HepG2 (cell line): ENCODE measurements around the gene GALP. TPM values are rescaled to one million over a fixed set of nuclear protein-coding genes. Genes with fewer than 3 reads are reported as not detected.
A peak's percentile ranks its signal among the peaks of the same experiment; 100 is the strongest.

Experiments used
- ATF7 ChIP-seq, 2 experiments: fragments of 450-650 bp in 1 of 2; sonication (generic) in 1 of 2; formaldehyde crosslinking in 1 of 2; IDR thresholded peaks; 2 replicates each; pipeline versions ENCODE4 v1.4.0 to v1.6.1; 2016 to 2020; ENCODE audit warnings: antibody characterized with exemption in 1 of 2, mild to moderate bottlenecking in 1 of 2, missing genetic modification reagents in 1 of 2
- CC2D1A ChIP-seq: sonication (generic); formaldehyde crosslinking; IDR thresholded peaks from 2 replicates; pipeline ENCODE4 v1.8.1; 2023; ENCODE audit warnings: mild to moderate bottlenecking, missing genetic modification reagents
- DNMT3B ChIP-seq: conservative IDR thresholded peaks from 2 replicates; pipeline ENCODE4 v1.6.1; 2016; ENCODE audit warnings: missing biosample characterization, control low read depth
- GZF1 ChIP-seq: sonication (generic); formaldehyde crosslinking; IDR thresholded peaks from 2 replicates; pipeline ENCODE4 v1.5.1; 2020; ENCODE audit warnings: mild to moderate bottlenecking, missing genetic modification reagents
- HNRNPH1 ChIP-seq: fragments of 200-400 bp; formaldehyde crosslinking; optimal IDR thresholded peaks from 2 replicates; pipeline ENCODE3; 2017; ENCODE audit warnings: mild to moderate bottlenecking, low read depth, low read length
- HOXA5 ChIP-seq: sonication (generic); formaldehyde crosslinking; IDR thresholded peaks from 2 replicates; pipeline ENCODE4 v1.4.0; 2020; ENCODE audit warnings: missing genetic modification reagents
- MZF1 ChIP-seq: sonication (generic); formaldehyde crosslinking; IDR thresholded peaks from 2 replicates; pipeline ENCODE4 v1.8.1; 2023; ENCODE audit warnings: mild to moderate bottlenecking, missing genetic modification reagents, borderline replicate concordance
- PHF20 ChIP-seq: sonication (generic); formaldehyde crosslinking; IDR thresholded peaks from 2 replicates; pipeline ENCODE4 v1.5.0; 2020; ENCODE audit warnings: mild to moderate bottlenecking, missing genetic modification reagents
- RORA ChIP-seq: sonication (generic); formaldehyde crosslinking; IDR thresholded peaks from 2 replicates; pipeline ENCODE4 v1.5.0; 2020; ENCODE audit warnings: mild to moderate bottlenecking, missing genetic modification reagents, moderate library complexity
- SETDB1 ChIP-seq: sonication (generic); formaldehyde crosslinking; IDR thresholded peaks from 2 replicates; pipeline ENCODE4 v1.5.1; 2020; ENCODE audit warnings: missing genetic modification reagents, mild to moderate bottlenecking, borderline replicate concordance
- SMARCE1 ChIP-seq: fragments of 450-650 bp; IDR thresholded peaks from 2 replicates; pipeline ENCODE4 v1.6.1; 2017; ENCODE audit warnings: borderline replicate concordance
- ZNF703 ChIP-seq: sonication (generic); formaldehyde crosslinking; IDR thresholded peaks from 2 replicates; pipeline ENCODE4 v1.5.1; 2020; ENCODE audit warnings: missing genetic modification reagents, mild to moderate bottlenecking, moderate library complexity, borderline replicate concordance
- polyA plus RNA-seq, 8 experiments: library from polyadenylated mRNA; depleted of rRNA in 3 of 8; stranded (reverse) in 7 of 8; unstranded in 1 of 8; fragments of >200 nt; fragmentation: Illumina TruSeq in 4 of 8; extraction: Trizol in 4 of 8; gene quantifications; 2 replicates each; pipeline versions ENCODE4 v1.2.1 to v1.2.3, GENCODE V29; 2011 to 2016; ENCODE audit warnings: low read depth in 4 of 8, missing spikeins in 1 of 8, mixed read lengths in 1 of 8; ENCODE audit not compliant: insufficient read depth in 1 of 8
- total RNA-seq, 5 experiments: library from RNA; depleted of rRNA; stranded (reverse); fragments of >200 nt; fragmentation: Illumina TruSeq; extraction: Trizol; gene quantifications; 2 replicates each; pipeline ENCODE4 v1.2.3, GENCODE V29; 2016; ENCODE audit warnings: low read depth in 1 of 5
- TF ChIP-seq, protein P1 (sequence below): sonication (generic); formaldehyde crosslinking; IDR thresholded peaks from 2 replicates; pipeline ENCODE4 v1.8.0; 2022; ENCODE audit warnings: low read depth, missing genetic modification reagents
- TF ChIP-seq, protein P2 (sequence below): sonication (generic); formaldehyde crosslinking; conservative IDR thresholded peaks from 2 replicates; pipeline ENCODE4 v1.4.0; 2020; ENCODE audit warnings: missing genetic modification reagents
- TF ChIP-seq, protein P3 (sequence below): IDR thresholded peaks from 2 replicates; pipeline ENCODE4 v1.6.1; 2016; ENCODE audit warnings: missing compliant biosample characterization, missing genetic modification reagents, borderline replicate concordance
- TF ChIP-seq, protein P4 (sequence below): sonication (generic); formaldehyde crosslinking; IDR thresholded peaks from 2 replicates; pipeline ENCODE4 v1.4.0; 2020; ENCODE audit warnings: mild to moderate bottlenecking, missing genetic modification reagents
- TF ChIP-seq, protein P5 (sequence below): sonication (generic); formaldehyde crosslinking; IDR thresholded peaks from 2 replicates; pipeline ENCODE4 v1.4.0; 2020; ENCODE audit warnings: missing genetic modification reagents
- TF ChIP-seq, protein P6 (sequence below): sonication (generic); formaldehyde crosslinking; IDR thresholded peaks from 2 replicates; pipeline ENCODE4 v1.4.0; 2020; ENCODE audit warnings: mild to moderate bottlenecking, missing genetic modification reagents

The GALP gene
- total and polyA plus RNA-seq, 2 of the 13 experiments (the other 11 are each of a cell fraction or from before 2014, with no cell fraction given) = not detected

DNA sequence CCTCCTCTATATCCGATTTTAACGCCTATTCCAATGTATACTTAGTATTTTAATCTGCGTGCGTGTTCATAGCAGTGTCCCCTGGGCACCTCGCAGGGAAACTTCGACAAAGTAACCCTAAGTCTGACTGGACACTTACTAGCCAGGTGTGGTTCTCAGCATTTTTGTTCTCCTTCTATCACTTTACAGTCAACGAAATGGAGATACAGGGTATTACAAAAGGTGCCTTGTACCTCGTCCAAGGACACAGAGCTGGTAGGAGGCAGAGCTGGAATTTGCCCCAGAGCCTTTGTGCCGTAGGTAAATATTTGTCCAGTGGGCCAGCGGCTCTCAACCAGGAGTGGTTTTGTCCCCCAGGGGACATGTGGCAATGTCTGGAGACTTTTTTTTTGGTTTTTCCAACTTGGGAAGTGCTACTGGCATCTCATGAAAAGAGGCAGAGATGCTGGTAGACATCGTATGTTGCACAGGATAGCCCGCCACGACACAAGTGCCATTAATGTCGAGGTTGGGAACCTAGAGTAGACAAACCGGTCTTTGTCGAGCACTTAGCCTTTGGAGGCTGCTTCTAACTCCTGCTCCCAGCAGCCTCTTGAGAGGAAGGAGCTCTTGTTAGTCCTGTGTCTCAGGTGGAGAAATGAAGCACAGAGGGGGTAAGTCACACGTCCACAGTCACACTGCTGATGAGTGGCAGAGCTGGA is 33.6 kb upstream of the GALP start (continued):
- TF ChIP-seq, protein P1, sequence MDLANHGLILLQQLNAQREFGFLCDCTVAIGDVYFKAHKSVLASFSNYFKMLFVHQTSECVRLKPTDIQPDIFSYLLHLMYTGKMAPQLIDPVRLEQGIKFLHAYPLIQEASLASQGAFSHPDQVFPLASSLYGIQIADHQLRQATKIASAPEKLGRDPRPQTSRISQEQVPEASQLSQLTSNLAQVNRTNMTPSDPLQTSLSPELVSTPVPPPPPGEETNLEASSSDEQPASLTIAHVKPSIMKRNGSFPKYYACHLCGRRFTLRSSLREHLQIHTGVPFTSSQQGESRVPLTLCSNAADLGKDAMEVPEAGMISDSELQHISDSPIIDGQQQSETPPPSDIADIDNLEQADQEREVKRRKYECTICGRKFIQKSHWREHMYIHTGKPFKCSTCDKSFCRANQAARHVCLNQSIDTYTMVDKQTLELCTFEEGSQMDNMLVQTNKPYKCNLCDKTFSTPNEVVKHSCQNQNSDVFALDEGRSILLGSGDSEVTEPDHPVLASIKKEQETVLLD = no peak
- TF ChIP-seq, protein P2, sequence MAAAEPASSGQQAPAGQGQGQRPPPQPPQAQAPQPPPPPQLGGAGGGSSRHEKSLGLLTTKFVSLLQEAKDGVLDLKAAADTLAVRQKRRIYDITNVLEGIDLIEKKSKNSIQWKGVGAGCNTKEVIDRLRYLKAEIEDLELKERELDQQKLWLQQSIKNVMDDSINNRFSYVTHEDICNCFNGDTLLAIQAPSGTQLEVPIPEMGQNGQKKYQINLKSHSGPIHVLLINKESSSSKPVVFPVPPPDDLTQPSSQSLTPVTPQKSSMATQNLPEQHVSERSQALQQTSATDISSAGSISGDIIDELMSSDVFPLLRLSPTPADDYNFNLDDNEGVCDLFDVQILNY (CRISPR knock-in tag) = no peak
- TF ChIP-seq, protein P3, sequence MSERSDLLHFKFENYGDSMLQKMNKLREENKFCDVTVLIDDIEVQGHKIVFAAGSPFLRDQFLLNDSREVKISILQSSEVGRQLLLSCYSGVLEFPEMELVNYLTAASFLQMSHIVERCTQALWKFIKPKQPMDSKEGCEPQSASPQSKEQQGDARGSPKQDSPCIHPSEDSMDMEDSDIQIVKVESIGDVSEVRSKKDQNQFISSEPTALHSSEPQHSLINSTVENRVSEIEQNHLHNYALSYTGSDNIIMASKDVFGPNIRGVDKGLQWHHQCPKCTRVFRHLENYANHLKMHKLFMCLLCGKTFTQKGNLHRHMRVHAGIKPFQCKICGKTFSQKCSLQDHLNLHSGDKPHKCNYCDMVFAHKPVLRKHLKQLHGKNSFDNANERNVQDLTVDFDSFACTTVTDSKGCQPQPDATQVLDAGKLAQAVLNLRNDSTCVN (CRISPR knock-in tag) = no peak
- TF ChIP-seq, protein P4, sequence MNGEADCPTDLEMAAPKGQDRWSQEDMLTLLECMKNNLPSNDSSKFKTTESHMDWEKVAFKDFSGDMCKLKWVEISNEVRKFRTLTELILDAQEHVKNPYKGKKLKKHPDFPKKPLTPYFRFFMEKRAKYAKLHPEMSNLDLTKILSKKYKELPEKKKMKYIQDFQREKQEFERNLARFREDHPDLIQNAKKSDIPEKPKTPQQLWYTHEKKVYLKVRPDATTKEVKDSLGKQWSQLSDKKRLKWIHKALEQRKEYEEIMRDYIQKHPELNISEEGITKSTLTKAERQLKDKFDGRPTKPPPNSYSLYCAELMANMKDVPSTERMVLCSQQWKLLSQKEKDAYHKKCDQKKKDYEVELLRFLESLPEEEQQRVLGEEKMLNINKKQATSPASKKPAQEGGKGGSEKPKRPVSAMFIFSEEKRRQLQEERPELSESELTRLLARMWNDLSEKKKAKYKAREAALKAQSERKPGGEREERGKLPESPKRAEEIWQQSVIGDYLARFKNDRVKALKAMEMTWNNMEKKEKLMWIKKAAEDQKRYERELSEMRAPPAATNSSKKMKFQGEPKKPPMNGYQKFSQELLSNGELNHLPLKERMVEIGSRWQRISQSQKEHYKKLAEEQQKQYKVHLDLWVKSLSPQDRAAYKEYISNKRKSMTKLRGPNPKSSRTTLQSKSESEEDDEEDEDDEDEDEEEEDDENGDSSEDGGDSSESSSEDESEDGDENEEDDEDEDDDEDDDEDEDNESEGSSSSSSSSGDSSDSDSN (CRISPR knock-in tag) = peak; percentile 29; the same call in 1 of the 2 replicates
- TF ChIP-seq PHF20 (CRISPR knock-in tag) (no peak), HOXA5 (no peak), SMARCE1 (no peak), SETDB1 (no peak), ATF7 (IDR thresholded peaks at IDR 0.05) (no peak), ATF7 (CRISPR knock-in tag; IDR thresholded peaks at IDR 0.05) (no peak), CC2D1A (CRISPR knock-in tag) (no peak), MZF1 (no peak), RORA (CRISPR knock-in tag) (no peak; the same call in 1 of the 2 replicates), ZNF703 (CRISPR knock-in tag) (peak; percentile 38; the same call in 1 of the 2 replicates), GZF1 (CRISPR knock-in tag) (0 out of 2 replicates have a peak, but pooled peaks have one; percentile 27), DNMT3B (0 out of 2 replicates have a peak, but pooled peaks have one; percentile 63), HNRNPH1 (no peak)
- TF ChIP-seq, protein P5, sequence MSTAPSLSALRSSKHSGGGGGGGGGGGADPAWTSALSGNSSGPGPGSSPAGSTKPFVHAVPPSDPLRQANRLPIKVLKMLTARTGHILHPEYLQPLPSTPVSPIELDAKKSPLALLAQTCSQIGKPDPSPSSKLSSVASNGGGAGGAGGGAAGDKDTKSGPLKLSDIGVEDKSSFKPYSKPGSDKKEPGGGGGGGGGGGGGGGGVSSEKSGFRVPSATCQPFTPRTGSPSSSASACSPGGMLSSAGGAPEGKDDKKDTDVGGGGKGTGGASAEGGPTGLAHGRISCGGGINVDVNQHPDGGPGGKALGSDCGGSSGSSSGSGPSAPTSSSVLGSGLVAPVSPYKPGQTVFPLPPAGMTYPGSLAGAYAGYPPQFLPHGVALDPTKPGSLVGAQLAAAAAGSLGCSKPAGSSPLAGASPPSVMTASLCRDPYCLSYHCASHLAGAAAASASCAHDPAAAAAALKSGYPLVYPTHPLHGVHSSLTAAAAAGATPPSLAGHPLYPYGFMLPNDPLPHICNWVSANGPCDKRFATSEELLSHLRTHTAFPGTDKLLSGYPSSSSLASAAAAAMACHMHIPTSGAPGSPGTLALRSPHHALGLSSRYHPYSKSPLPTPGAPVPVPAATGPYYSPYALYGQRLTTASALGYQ = peak; percentile 78; the same call in 1 of the 2 replicates
- TF ChIP-seq, protein P6, sequence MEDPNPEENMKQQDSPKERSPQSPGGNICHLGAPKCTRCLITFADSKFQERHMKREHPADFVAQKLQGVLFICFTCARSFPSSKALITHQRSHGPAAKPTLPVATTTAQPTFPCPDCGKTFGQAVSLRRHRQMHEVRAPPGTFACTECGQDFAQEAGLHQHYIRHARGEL (CRISPR knock-in tag) = no peak
